Liver (tissue), 3 donors: ENCODE results near the gene CLIC6.

Experiments used
- GABPA ChIP-seq, 2 donors: IDR thresholded peaks in 1 of 2; conservative IDR thresholded peaks in 1 of 2; 2 replicates each; pipeline ENCODE4 v1.6.1; 2016; ENCODE audit warnings: antibody characterized with exemption in 2 of 2, mild to moderate bottlenecking in 1 of 2, moderate library complexity in 1 of 2
- SP1 ChIP-seq: IDR thresholded peaks from 2 replicates; pipeline ENCODE4 v1.6.1; 2018; ENCODE audit warnings: antibody characterized with exemption, mild to moderate bottlenecking
- TF ChIP-seq, protein P1 (sequence below): fragments of 150-350 bp; IDR thresholded peaks from 2 replicates; pipeline ENCODE4 v1.5.1; 2017; ENCODE audit warnings: improper control_type of control experiment, low read depth, low read length; ENCODE audit not compliant: missing input control
- TF ChIP-seq, protein P2 (sequence below): IDR thresholded peaks from 2 replicates; pipeline ENCODE4 v1.6.1; 2016; ENCODE audit warnings: antibody characterized with exemption
- donor health status: healthy.
- donor health status: healthy.

DNA sequence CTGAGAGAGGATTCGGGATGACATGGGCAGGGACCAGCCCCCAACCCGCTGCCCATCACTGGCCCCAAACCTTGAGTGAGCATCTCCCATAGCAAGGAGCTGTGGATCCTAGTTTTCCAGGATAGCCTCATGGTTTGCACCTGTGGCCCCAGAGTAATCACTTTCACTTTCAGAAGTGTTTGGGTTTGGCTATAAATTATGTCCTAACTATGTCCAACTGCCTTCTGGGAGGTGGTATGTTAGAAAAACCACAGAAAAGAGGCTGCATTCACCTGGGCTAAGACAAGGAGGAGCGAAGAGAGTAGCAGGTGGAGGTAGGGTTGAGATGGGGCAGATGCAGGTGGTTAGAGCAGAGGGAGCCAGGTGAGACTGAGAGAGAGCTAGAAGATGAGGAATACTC is 19.4 kb upstream of the CLIC6 start:
- TF ChIP-seq, protein P1, sequence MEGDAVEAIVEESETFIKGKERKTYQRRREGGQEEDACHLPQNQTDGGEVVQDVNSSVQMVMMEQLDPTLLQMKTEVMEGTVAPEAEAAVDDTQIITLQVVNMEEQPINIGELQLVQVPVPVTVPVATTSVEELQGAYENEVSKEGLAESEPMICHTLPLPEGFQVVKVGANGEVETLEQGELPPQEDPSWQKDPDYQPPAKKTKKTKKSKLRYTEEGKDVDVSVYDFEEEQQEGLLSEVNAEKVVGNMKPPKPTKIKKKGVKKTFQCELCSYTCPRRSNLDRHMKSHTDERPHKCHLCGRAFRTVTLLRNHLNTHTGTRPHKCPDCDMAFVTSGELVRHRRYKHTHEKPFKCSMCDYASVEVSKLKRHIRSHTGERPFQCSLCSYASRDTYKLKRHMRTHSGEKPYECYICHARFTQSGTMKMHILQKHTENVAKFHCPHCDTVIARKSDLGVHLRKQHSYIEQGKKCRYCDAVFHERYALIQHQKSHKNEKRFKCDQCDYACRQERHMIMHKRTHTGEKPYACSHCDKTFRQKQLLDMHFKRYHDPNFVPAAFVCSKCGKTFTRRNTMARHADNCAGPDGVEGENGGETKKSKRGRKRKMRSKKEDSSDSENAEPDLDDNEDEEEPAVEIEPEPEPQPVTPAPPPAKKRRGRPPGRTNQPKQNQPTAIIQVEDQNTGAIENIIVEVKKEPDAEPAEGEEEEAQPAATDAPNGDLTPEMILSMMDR = no peak
- TF ChIP-seq GABPA (IDR thresholded peaks at IDR 0.05 in 1 of 2, conservative IDR thresholded peaks at IDR 0.05 in 1 of 2) = no peak
- TF ChIP-seq, protein P2, sequence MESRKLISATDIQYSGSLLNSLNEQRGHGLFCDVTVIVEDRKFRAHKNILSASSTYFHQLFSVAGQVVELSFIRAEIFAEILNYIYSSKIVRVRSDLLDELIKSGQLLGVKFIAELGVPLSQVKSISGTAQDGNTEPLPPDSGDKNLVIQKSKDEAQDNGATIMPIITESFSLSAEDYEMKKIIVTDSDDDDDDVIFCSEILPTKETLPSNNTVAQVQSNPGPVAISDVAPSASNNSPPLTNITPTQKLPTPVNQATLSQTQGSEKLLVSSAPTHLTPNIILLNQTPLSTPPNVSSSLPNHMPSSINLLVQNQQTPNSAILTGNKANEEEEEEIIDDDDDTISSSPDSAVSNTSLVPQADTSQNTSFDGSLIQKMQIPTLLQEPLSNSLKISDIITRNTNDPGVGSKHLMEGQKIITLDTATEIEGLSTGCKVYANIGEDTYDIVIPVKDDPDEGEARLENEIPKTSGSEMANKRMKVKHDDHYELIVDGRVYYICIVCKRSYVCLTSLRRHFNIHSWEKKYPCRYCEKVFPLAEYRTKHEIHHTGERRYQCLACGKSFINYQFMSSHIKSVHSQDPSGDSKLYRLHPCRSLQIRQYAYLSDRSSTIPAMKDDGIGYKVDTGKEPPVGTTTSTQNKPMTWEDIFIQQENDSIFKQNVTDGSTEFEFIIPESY = no peak
- TF ChIP-seq SP1 = no peak
